HepG2 (cell line): Measurements from ENCODE around the gene PPP2R5B. TPM values are rescaled to one million over a fixed set of nuclear protein-coding genes. Genes with fewer than 3 reads are reported as not detected.
A peak's percentile ranks its signal among the peaks of the same experiment; 100 is the strongest.

Experiments
- AGO2 ChIP-seq: fragments of 200-400 bp; formaldehyde crosslinking; optimal IDR thresholded peaks from 2 replicates; pipeline ENCODE3; 2017; ENCODE audit warnings: mild to moderate bottlenecking, low read depth, low read length, moderate library complexity
- SIN3A ChIP-seq: IDR thresholded peaks from 2 replicates; pipeline ENCODE4 v1.6.1; 2011; ENCODE audit warnings: low read depth, mild to moderate bottlenecking, control low read depth, low read length, borderline replicate concordance
- ZBTB38 ChIP-seq: sonication (generic); formaldehyde crosslinking; IDR thresholded peaks from 2 replicates; pipeline ENCODE4 v1.5.1; 2020; ENCODE audit warnings: mild to moderate bottlenecking, missing genetic modification reagents
- ZNF615 ChIP-seq: sonication (generic); formaldehyde crosslinking; IDR thresholded peaks from 2 replicates; pipeline ENCODE4 v1.5.0; 2020; ENCODE audit warnings: mild to moderate bottlenecking, missing genetic modification reagents, borderline replicate concordance
- ZSCAN20 ChIP-seq: sonication (generic); formaldehyde crosslinking; IDR thresholded peaks from 2 replicates; pipeline ENCODE4 v1.4.0; 2020; ENCODE audit warnings: missing genetic modification reagents, mild to moderate bottlenecking, borderline replicate concordance
- polyA plus RNA-seq, 8 experiments: library from polyadenylated mRNA; depleted of rRNA in 3 of 8; stranded (reverse) in 7 of 8; unstranded in 1 of 8; fragments of >200 nt; fragmentation: Illumina TruSeq in 4 of 8; extraction: Trizol in 4 of 8; gene quantifications; 2 replicates each; pipeline versions ENCODE4 v1.2.1 to v1.2.3, GENCODE V29; 2011 to 2016; ENCODE audit warnings: low read depth in 4 of 8, missing spikeins in 1 of 8, mixed read lengths in 1 of 8; ENCODE audit not compliant: insufficient read depth in 1 of 8
- total RNA-seq, 5 experiments: library from RNA; depleted of rRNA; stranded (reverse); fragments of >200 nt; fragmentation: Illumina TruSeq; extraction: Trizol; gene quantifications; 2 replicates each; pipeline ENCODE4 v1.2.3, GENCODE V29; 2016; ENCODE audit warnings: low read depth in 1 of 5
- TF ChIP-seq, protein P1 (sequence below): sonication (generic); formaldehyde crosslinking; IDR thresholded peaks from 2 replicates; pipeline ENCODE4 v1.5.0; 2020; ENCODE audit warnings: mild to moderate bottlenecking, missing genetic modification reagents, borderline replicate concordance
- TF ChIP-seq, protein P2 (sequence below): sonication (generic); IDR thresholded peaks from 2 replicates; pipeline ENCODE4 v1.6.1; 2016; ENCODE audit warnings: low read depth, borderline replicate concordance
- TF ChIP-seq, protein P3 (sequence below): sonication (generic); formaldehyde crosslinking; IDR thresholded peaks from 2 replicates; pipeline ENCODE4 v1.4.0; 2020; ENCODE audit warnings: missing genetic modification reagents
- TF ChIP-seq, protein P4 (sequence below): sonication (generic); formaldehyde crosslinking; IDR thresholded peaks from 2 replicates; pipeline ENCODE4 v1.8.0; 2022; ENCODE audit warnings: mild to moderate bottlenecking, missing genetic modification reagents; ENCODE audit not compliant: insufficient replicate concordance
- TF ChIP-seq, protein P5 (sequence below): sonication (generic); formaldehyde crosslinking; IDR thresholded peaks from 2 replicates; pipeline ENCODE4 v1.5.0; 2020; ENCODE audit warnings: mild to moderate bottlenecking, missing genetic modification reagents
- TF ChIP-seq, protein P6 (sequence below): sonication (generic); formaldehyde crosslinking; IDR thresholded peaks from 2 replicates; pipeline ENCODE4 v1.4.0; 2020; ENCODE audit warnings: missing genetic modification reagents

The PPP2R5B gene
- total and polyA plus RNA-seq, 2 of the 13 experiments (the other 11 are each of a cell fraction or from before 2014, with no cell fraction given): 2.3 to 8.3 TPM

DNA sequence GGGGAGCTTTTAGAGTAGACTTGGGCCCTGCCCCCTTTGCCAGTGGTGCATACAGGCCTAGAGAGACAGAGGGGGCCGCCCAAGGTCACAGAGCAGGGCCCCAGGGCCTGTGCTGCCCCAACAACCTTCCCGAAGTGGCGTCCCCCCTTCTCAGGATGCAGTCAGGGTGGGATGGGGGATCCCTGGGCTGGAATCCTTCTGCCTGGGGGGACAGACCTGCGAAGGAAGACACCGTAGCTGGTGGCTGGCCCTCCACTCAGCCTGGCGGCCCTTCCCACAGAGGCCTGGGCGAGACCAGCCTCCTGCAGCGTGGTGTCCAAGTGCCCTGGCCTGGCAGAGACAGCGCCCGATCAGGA is 31.7 kb upstream of the PPP2R5B start (continued):
- TF ChIP-seq, protein P1, sequence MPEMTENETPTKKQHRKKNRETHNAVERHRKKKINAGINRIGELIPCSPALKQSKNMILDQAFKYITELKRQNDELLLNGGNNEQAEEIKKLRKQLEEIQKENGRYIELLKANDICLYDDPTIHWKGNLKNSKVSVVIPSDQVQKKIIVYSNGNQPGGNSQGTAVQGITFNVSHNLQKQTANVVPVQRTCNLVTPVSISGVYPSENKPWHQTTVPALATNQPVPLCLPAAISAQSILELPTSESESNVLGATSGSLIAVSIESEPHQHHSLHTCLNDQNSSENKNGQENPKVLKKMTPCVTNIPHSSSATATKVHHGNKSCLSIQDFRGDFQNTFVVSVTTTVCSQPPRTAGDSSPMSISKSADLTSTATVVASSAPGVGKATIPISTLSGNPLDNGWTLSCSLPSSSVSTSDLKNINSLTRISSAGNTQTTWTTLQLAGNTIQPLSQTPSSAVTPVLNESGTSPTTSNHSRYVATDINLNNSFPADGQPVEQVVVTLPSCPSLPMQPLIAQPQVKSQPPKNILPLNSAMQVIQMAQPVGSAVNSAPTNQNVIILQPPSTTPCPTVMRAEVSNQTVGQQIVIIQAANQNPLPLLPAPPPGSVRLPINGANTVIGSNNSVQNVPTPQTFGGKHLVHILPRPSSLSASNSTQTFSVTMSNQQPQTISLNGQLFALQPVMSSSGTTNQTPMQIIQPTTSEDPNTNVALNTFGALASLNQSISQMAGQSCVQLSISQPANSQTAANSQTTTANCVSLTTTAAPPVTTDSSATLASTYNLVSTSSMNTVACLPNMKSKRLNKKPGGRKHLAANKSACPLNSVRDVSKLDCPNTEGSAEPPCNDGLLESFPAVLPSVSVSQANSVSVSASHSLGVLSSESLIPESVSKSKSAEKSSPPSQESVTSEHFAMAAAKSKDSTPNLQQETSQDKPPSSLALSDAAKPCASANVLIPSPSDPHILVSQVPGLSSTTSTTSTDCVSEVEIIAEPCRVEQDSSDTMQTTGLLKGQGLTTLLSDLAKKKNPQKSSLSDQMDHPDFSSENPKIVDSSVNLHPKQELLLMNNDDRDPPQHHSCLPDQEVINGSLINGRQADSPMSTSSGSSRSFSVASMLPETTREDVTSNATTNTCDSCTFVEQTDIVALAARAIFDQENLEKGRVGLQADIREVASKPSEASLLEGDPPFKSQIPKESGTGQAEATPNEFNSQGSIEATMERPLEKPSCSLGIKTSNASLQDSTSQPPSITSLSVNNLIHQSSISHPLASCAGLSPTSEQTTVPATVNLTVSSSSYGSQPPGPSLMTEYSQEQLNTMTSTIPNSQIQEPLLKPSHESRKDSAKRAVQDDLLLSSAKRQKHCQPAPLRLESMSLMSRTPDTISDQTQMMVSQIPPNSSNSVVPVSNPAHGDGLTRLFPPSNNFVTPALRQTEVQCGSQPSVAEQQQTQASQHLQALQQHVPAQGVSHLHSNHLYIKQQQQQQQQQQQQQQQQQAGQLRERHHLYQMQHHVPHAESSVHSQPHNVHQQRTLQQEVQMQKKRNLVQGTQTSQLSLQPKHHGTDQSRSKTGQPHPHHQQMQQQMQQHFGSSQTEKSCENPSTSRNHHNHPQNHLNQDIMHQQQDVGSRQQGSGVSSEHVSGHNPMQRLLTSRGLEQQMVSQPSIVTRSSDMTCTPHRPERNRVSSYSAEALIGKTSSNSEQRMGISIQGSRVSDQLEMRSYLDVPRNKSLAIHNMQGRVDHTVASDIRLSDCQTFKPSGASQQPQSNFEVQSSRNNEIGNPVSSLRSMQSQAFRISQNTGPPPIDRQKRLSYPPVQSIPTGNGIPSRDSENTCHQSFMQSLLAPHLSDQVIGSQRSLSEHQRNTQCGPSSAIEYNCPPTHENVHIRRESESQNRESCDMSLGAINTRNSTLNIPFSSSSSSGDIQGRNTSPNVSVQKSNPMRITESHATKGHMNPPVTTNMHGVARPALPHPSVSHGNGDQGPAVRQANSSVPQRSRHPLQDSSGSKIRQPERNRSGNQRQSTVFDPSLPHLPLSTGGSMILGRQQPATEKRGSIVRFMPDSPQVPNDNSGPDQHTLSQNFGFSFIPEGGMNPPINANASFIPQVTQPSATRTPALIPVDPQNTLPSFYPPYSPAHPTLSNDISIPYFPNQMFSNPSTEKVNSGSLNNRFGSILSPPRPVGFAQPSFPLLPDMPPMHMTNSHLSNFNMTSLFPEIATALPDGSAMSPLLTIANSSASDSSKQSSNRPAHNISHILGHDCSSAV (CRISPR knock-in tag): no peak
- TF ChIP-seq, protein P2, sequence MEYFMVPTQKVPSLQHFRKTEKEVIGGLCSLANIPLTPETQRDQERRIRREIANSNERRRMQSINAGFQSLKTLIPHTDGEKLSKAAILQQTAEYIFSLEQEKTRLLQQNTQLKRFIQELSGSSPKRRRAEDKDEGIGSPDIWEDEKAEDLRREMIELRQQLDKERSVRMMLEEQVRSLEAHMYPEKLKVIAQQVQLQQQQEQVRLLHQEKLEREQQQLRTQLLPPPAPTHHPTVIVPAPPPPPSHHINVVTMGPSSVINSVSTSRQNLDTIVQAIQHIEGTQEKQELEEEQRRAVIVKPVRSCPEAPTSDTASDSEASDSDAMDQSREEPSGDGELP: no peak
- TF ChIP-seq ZSCAN20 (CRISPR knock-in tag): no peak
- TF ChIP-seq, protein P3, sequence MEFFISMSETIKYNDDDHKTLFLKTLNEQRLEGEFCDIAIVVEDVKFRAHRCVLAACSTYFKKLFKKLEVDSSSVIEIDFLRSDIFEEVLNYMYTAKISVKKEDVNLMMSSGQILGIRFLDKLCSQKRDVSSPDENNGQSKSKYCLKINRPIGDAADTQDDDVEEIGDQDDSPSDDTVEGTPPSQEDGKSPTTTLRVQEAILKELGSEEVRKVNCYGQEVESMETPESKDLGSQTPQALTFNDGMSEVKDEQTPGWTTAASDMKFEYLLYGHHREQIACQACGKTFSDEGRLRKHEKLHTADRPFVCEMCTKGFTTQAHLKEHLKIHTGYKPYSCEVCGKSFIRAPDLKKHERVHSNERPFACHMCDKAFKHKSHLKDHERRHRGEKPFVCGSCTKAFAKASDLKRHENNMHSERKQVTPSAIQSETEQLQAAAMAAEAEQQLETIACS (CRISPR knock-in tag): no peak
- TF ChIP-seq AGO2: peak; percentile 55
- TF ChIP-seq, protein P4, sequence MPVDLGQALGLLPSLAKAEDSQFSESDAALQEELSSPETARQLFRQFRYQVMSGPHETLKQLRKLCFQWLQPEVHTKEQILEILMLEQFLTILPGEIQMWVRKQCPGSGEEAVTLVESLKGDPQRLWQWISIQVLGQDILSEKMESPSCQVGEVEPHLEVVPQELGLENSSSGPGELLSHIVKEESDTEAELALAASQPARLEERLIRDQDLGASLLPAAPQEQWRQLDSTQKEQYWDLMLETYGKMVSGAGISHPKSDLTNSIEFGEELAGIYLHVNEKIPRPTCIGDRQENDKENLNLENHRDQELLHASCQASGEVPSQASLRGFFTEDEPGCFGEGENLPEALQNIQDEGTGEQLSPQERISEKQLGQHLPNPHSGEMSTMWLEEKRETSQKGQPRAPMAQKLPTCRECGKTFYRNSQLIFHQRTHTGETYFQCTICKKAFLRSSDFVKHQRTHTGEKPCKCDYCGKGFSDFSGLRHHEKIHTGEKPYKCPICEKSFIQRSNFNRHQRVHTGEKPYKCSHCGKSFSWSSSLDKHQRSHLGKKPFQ (CRISPR knock-in tag): no peak
- TF ChIP-seq, protein P5, sequence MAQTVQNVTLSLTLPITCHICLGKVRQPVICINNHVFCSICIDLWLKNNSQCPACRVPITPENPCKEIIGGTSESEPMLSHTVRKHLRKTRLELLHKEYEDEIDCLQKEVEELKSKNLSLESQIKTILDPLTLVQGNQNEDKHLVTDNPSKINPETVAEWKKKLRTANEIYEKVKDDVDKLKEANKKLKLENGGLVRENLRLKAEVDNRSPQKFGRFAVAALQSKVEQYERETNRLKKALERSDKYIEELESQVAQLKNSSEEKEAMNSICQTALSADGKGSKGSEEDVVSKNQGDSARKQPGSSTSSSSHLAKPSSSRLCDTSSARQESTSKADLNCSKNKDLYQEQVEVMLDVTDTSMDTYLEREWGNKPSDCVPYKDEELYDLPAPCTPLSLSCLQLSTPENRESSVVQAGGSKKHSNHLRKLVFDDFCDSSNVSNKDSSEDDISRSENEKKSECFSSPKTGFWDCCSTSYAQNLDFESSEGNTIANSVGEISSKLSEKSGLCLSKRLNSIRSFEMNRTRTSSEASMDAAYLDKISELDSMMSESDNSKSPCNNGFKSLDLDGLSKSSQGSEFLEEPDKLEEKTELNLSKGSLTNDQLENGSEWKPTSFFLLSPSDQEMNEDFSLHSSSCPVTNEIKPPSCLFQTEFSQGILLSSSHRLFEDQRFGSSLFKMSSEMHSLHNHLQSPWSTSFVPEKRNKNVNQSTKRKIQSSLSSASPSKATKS (CRISPR knock-in tag): no peak
- TF ChIP-seq, protein P6, sequence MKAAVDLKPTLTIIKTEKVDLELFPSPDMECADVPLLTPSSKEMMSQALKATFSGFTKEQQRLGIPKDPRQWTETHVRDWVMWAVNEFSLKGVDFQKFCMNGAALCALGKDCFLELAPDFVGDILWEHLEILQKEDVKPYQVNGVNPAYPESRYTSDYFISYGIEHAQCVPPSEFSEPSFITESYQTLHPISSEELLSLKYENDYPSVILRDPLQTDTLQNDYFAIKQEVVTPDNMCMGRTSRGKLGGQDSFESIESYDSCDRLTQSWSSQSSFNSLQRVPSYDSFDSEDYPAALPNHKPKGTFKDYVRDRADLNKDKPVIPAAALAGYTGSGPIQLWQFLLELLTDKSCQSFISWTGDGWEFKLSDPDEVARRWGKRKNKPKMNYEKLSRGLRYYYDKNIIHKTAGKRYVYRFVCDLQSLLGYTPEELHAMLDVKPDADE (CRISPR knock-in tag): no peak
- TF ChIP-seq ZNF615: no peak
- TF ChIP-seq ZBTB38 (CRISPR knock-in tag): no peak
- no peak for TF ChIP-seq SIN3A
